Keratinocyte (primary cell): ENCODE measurements around the gene AFG3L2.

Experiments used
- CTCF ChIP-seq, 3 experiments: IDR thresholded peaks in 1 of 3; conservative IDR thresholded peaks in 1 of 3; optimal IDR thresholded peaks in 1 of 3; 2 replicates in 2 of 3; 3 replicates in 1 of 3; pipeline versions ENCODE3 to v1.5.1; 2011; ENCODE audit warnings: low read length in 3 of 3, mild to moderate bottlenecking in 3 of 3, moderate library complexity in 2 of 3, control low read depth in 1 of 3, inconsistent platforms in 1 of 3; ENCODE audit not compliant: insufficient read depth in 2 of 3; ENCODE audit errors: extremely low read depth in 1 of 3
- EZH2 ChIP-seq: IDR thresholded peaks from one replicate; pipeline ENCODE4 v1.6.1; 2012; ENCODE audit warnings: inconsistent platforms, mild to moderate bottlenecking, low read length, moderate library complexity

- TF ChIP-seq EZH2 (no peak), CTCF (optimal IDR thresholded peaks at IDR 0.05 in 1 of 3, IDR thresholded peaks at IDR 0.05 in 1 of 3, conservative IDR thresholded peaks at IDR 0.05 in 1 of 3; ENCODE audit: extremely low read depth in 1 of 3, insufficient read depth in 2 of 3, low read length in 3 of 3) (no peak)
Measured at GRCh38 chr18:12282442-12283039, 94.5 kb downstream of the AFG3L2 start.
